GM19099 (cell line): Measurements from ENCODE around the gene KLHL12.

Source experiments
- POLR2A ChIP-seq: IDR thresholded peaks from 3 replicates; pipeline ENCODE4 v1.6.1; 2011; ENCODE audit warnings: low read depth; ENCODE audit not compliant: insufficient read length; ENCODE audit errors: extremely low read depth

The KLHL12 gene

DNA sequence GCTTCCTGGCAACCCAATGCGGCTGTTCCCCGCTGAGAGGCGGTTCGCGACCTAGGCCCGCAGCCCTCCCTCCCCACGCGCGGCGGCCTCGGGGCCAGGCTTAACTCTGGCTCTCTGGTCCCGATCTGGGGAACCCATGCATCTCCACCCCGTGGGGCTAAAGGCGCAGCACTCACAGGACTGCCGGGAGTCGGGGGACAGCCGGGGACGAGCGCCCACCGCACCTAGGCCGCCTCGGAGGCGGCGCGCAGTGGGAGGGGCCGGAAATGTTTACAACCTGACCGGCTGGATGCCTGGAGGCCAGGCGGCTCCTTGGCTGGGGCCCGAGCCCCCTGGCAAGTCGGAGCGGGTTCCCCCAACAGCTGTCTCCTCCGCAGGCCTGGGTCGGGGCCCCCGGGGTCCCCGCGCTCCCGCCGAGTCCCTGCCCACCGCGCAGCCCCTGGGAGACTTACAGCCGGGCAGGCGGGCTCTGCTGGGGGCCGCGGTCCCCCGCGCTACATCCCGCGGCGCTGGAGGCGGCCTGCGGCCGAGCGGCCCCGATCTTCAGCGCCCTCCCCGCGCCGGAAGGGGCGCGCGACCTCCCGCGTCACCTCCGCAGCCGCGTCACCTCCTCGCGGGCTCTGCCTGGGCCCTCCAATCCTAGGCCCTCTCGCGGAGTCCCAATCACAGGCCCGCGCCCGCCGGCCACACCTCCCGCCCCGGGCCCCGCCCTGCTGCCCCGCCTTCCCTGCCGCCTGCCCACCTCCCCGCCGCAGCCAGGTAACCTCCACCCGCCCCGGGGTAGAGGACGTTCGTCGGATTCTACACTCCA, 30.9 kb upstream of the KLHL12 start, which contains the start of gene ADIPOR1:
TSS of gene ADIPOR1 (minus strand) at position 580 of the 811 bp plus-strand sequence. CDS start 7,242 bp downstream, outside the sequence.
- peak; percentile 92 for TF ChIP-seq POLR2A

DNA sequence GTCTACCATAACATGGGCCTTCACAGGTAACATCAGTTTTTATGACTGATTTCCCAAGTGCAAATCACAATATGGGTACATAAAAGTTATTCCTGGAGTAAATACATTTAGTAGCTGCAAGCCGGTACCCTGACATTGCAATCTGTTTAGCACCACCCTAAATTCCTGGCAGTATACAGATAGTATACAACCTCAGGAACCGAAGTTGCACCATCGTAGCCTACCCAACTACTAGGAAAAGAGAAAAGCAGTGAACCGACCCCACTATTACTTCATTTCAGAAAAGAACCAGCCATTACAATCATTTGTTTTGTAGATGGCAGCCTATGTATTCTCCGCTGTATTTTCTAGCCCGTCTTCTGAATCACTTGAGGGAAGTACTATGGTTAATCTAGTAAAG, 29.9 kb upstream of the KLHL12 start:
- TF ChIP-seq POLR2A = no peak

DNA sequence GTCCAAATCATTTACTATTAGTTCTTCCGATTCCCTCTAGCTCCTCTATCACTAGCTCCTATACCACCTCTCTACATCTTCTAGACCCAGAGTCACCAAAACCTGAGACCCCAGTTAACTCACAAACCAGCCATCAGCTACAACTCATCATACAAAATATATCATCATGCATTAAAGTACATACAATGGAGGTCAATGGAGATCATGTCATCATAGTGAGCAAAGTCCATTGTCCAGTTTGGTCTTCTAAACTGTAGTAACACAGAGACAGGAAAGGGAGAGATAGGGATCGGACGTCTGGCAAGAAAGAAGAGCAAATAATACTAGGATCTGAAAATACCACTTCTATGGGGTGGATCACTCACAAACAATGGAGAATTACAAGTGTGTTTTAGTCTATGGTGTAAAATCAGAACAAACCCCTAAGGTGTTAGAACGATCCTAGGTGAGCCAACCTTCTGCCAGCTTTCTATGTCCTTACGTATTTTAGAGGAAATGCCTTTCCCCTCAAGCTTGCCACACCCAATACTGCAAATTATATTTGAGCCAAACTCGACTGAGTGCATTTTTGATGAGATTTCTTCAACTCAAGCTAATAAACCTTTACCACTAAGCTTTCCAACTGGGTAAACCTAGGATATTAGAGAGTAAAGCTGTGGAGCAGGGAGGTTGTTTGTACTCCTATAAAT, 27.2 kb upstream of the KLHL12 start:
- no peak for TF ChIP-seq POLR2A

DNA sequence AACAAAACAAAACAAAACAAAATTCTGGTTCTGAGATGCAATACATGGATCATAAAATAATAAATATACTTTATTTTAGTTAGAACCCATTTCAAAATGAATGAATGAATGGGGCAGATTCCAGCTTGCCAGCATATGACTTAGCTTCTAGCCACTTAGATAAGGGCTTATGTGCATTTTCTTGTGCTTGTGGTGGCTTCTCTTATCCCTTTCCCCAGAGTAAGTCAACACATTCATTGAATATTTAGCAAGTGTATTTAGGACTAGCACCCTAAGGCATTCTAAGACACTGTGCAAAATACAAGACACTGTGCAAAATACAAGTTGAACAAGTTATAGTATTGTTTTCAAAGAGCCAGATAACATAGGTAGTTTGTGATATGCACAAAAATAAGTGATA, 26.4 kb upstream of the KLHL12 start:
- TF ChIP-seq POLR2A = no peak

DNA sequence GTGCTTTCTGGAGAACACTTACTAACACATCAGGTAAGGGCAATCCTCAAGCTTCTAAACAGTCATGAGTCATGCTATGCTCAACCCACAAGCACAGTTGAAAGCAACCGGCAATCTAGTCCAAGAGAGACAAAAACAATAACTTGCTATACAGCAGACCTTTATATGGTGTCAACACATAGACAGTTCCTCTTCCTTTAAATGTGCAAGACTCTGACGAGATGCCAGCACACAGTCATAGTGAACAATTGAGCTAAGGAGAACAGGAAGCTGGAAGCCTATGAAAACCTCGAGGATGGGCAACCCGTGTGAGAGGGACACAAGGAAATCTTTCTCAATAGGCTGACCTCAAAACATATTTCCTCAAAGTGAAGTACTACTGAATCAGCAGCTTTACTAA, 25.8 kb upstream of the KLHL12 start:
- TF ChIP-seq POLR2A = no peak

DNA sequence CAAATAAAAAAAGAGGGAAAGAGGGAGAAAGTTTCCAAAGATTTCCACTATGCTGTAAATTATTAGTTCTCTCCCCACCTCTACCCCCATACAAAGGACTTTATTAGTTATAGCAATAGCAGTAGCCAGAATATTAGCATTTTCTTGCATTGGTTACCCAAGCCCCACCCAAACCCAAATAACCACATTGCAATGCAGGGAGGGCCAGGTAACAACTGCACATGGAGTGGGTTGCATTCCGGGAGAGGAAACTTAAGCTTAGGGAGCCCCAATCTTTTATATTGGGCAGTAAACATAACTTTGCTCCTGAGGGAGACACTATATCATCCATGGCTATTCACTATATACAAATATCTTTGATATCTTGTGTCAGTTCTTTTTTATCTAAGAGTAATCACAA, 25.1 kb upstream of the KLHL12 start:
- no peak for TF ChIP-seq POLR2A

DNA sequence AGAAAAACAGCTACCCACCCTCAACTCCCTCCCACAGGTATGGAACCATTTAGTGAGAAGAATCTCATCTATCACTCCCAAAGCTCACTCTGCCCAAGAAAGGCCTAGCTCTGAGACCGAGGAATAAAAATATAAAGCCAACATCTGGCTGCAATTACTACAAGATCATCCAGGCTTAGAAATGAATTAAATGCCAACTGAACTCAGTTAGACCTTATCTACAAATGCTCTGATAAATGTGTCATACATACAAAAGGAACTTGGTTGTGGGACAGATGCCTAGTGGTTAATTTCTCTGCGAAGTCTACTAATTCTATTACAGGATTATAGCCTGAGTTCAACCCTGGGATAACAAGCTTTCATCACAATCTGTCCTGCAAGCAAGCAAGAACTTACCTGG, 24.4 kb upstream of the KLHL12 start:
- TF ChIP-seq POLR2A = no peak

DNA sequence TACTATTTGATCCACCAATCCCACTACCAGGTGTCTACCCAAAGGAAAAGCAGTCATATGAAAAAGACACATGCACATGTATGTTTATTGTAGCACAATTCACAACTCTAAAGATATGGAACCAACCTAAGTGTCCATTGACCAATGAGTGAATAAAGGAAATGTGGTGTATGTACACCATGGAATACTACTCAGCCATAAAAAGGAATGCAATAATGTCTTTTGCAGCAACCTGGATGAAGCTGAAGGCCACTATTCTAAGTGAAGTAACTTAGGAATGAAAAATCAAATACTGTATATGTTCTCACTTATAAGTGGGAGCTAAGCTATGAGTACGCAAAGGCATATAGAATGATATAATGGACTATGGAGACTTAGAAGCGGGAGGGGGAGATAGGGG, 18.4 kb upstream of the KLHL12 start:
- TF ChIP-seq POLR2A = no peak

DNA sequence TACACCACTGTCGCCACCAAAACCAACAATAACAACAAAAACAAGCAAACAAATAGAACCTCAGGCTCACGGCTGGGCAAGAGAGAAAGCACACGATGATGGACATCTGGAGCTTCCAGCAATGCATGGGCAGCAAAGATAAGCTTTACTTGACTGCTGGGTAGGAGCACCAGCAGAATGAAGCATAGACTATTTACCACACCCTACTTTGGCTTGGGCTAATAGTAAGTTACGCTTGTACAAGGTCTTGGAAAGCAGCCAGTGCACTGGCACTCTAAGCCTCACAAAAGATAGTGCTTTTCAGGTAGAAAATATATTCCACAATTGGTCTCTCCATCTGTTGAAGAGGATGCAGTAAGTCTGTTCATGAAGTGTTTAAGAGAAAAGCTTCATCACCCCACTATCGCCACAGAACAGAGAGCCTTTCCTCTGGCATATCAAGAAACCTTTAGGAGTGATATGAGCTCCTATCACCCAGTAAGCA, 17.4 kb upstream of the KLHL12 start:
- TF ChIP-seq POLR2A = no peak

DNA sequence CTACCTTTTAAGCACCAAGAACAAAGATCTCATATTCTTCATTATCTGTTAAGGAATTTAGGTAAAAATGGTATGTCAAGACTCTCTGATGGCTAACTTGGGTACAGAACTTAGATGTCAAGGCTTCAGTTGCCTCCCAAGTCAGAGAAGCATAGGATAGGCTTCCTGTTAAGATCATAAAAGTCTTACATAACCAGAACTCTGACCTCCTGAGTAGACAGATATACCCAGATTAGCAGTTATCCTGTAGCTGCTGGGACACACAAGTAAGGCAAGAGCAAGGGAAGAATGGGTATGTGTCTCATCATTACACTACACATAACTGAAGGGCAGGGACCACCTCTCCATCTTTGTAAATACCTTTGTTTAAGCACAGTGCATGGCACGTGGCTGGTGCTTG, 15.4 kb upstream of the KLHL12 start:
- TF ChIP-seq POLR2A = no peak

DNA sequence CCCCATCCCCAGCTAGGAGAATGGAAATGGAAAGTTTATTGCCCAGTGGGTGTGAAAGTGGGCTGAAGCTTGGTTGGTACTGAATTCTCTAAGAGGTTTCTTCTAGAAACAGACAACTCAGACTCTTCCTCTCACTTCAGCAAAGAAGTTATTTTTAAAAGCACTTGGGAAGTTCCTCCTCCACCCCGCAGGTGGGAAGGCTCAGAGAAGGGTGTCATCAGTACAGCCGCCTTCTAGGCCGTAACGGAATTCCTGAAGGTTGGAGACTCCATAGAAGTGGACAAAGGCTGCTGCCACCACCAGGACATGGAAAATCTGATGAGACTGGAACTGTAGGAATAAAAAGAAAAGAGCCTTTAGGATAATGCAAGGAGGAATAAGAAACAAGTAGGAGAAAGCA, 14.3 kb upstream of the KLHL12 start:
- TF ChIP-seq POLR2A = no peak

DNA sequence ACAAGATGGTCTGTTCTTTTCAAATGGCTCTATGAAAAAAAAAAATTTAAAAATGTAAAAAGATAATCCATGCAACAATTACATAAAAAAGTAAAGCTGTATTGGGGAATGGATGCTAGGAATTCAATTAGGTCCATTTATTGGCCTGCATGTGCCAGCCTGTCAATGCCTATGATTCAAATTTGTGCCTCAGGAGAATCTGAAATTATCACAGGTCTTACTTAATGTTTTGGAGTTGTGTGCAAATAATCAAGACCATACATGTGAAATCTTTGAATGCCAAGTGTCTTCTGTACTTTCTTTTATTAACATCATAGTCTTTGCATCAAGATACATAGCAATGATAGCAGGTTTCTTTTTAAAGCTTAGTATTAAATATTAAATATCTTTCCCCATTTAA, 13.5 kb upstream of the KLHL12 start:
- no peak for TF ChIP-seq POLR2A

DNA sequence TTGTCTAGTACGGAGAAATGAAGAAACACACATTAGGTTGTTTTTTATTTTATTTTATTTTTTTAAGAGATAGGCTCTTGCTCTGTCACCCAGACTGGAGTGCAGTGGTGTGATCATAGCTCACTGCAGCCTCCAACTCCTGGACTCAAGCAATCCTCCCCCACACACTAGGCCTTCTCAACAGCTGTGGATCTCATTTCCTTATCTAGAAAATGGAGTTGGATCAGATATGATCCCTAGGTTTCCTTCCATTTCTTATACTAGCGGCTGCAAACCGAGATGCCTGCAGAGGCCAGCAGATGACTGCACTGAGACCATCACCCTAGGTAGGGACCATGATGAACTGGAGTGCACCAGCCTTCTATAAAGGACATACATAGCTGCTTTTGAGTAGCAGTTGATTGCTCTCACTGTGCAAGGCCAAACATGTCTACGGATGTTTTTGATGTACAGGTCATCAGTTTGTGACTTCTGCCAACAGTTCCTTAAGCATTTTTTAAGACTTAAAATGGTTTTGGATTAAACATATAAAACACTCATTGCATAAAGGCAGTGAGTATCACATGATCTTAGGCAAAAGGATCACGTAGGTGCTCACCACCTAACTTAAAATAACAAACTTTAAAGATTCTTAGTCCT, 11.4 kb upstream of the KLHL12 start:
- no peak for TF ChIP-seq POLR2A

DNA sequence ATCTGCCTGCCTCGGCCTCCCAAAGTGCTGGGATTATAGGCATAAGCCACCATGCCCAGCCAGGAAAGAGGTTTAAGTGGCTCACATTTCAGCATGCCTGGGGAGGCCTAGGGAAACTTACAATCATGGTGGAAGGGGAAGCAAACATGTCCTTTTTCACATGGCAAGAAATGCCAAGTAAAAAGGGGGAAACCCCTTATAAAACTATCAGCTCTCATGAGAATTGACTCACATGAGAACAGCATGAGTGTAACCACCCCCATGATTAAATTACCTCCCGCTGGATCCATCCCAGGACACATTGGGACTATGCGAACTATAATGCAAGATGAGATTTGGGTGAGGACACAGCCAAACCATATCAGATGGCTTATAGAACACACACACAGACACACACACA, 8.8 kb upstream of the KLHL12 start:
- TF ChIP-seq POLR2A = no peak

DNA sequence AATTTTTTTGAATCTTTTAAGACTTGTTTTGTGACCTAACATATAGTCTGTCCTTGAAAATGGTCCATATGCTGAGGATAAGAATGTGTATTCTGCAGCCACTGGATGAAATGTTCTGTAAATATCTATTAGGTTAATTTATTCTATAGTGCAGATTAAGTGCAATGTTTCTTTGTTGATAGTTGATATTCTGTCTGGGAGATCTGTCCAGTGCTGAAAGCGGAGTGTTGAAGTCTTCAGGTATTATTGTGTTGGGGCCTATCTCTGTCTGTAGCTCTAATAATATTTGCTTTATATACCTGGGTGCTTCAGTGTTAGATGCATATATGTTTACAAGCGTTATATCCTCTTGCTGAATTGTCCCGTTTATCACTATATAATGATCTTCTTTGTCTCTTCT, 7.7 kb upstream of the KLHL12 start:
- TF ChIP-seq POLR2A = no peak

DNA sequence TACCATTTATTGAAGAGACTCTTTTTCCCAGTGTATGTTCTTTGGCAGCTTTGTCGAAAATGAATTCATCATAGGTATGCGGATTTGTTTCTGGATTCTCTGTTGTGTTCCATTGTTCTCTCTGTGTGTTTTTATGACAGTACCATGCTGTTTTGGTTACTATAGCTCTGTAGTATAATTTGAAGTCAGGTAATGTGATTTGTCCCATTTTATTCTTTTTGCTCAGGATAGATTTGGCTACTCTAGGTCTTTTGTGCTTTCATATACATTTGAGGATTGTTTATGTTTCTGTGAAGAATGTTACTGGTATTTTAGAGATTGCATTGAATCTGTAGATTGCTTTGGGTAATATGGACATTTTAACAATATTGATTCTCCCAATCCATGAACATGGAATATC, 5.4 kb upstream of the KLHL12 start:
- no peak for TF ChIP-seq POLR2A
